Naive B cell (primary cell): Measurements from ENCODE around the gene FAM135A. TPM values are rescaled to one million over a fixed set of nuclear protein-coding genes. Genes with fewer than 3 reads are reported as not detected.
A peak's percentile ranks its signal among the peaks of the same experiment; 100 is the strongest.
"Not testable (repeated sequence)": the region's sequence is repeated elsewhere in the genome, so short reads cannot be mapped to it uniquely, and the experiment has no call there.

Experiments
- ATAC-seq, 2 donors: fragments of 150-1000 bp; cut with Tn5 transposase; 2 replicates each; pipeline ENCODE4 v1.10.0; 2021; ENCODE audit warnings: low read depth in 2 of 2, mild to moderate bottlenecking in 2 of 2, moderate library complexity in 2 of 2
- DNase-seq: peaks from one replicate; pipeline ENCODE4 v3.0.0; 2022
- H3K27ac Mint-ChIP-seq, 6 donors: one replicate each; pipeline ENCODE4 v1.8.0; 2020 to 2022; ENCODE audit warnings: mild to moderate bottlenecking in 6 of 6, mixed read lengths in 6 of 6, moderate library complexity in 5 of 6, inconsistent platforms in 2 of 6
- H3K27me3 Mint-ChIP-seq, 3 donors: one replicate each; pipeline ENCODE4 v1.8.0; 2021 to 2022; ENCODE audit warnings: mixed read lengths in 3 of 3, mild to moderate bottlenecking in 1 of 3
- H3K36me3 Mint-ChIP-seq, 2 donors: one replicate each; pipeline ENCODE4 v1.8.0; 2020 to 2022; ENCODE audit warnings: mixed read lengths in 2 of 2, inconsistent platforms in 1 of 2, mild to moderate bottlenecking in 1 of 2
- H3K4me1 Mint-ChIP-seq, 3 donors: one replicate each; pipeline ENCODE4 v1.8.0; 2020 to 2022; ENCODE audit warnings: mixed read lengths in 3 of 3, inconsistent platforms in 1 of 3, mild to moderate bottlenecking in 1 of 3, moderate library complexity in 1 of 3
- H3K4me3 Mint-ChIP-seq, 8 donors: one replicate each; pipeline ENCODE4 v1.8.0; 2020 to 2022; ENCODE audit warnings: mild to moderate bottlenecking in 8 of 8, mixed read lengths in 8 of 8, moderate library complexity in 8 of 8, inconsistent platforms in 2 of 8
- H3K9me3 Mint-ChIP-seq, 7 donors: one replicate each; pipeline ENCODE4 v1.8.0; 2020 to 2022; ENCODE audit warnings: mixed read lengths in 7 of 7, mild to moderate bottlenecking in 5 of 7, inconsistent platforms in 2 of 7, moderate library complexity in 1 of 7
- polyA plus RNA-seq, 6 donors: library from polyadenylated mRNA; unstranded; fragments of 300-500 nt; fragmentation: Illumina TruSeq; gene quantifications; one replicate each; pipeline ENCODE4 v1.2.3, GENCODE V29; 2021; ENCODE audit warnings: low read depth in 6 of 6

FAM135A gene
- polyA plus RNA-seq, 6 donors from 2014 or later = 3.2 to 9.8 (median 7.9) TPM

GRCh38 chr6:70593118-70593486, 179.8 kb downstream of the FAM135A start:
- DNase-seq = no peak
- Mint-ChIP-seq H3K27ac (no peak overlapping the region), H3K27me3 (no peaks in the 10 kb centered on the region), H3K36me3 (peaks cover 4 to 8% of the 10 kb centered on the region in 2 donors), H3K4me3 (no peak overlapping the region), H3K9me3 (peaks cover 0 to 3% (median 0%) of the 10 kb centered on the region in 7 donors), H3K4me1 (no peaks in the 10 kb centered on the region)
- ATAC-seq = no peak

- H3K27ac Mint-ChIP-seq = no peak overlapping the region
Observed at GRCh38 chr6:70599187-70599586, 185.9 kb downstream of the FAM135A start.

GRCh38 chr6:70601014-70601413, 187.7 kb downstream of the FAM135A start:
- DNase-seq = no peak
- peaks cover 9% of the 10 kb centered on the region in 2 donors for H3K36me3 Mint-ChIP-seq
- no peaks in the 10 kb centered on the region for H3K4me1 Mint-ChIP-seq
- H3K27me3 Mint-ChIP-seq = peaks cover 0 to 10% (median 0%) of the 10 kb centered on the region in 3 donors
- H3K9me3 Mint-ChIP-seq = peaks cover 4 to 18% (median 7%) of the 10 kb centered on the region in 7 donors
- no peak overlapping the region for H3K27ac Mint-ChIP-seq
- ATAC-seq = no peak
- H3K4me3 Mint-ChIP-seq = no peak overlapping the region

More at GRCh38 chr6:70599187-70599586, 185.9 kb downstream of the FAM135A start:
- peaks cover 0 to 9% (median 4%) of the 10 kb centered on the region in 7 donors for H3K9me3 Mint-ChIP-seq
- peaks cover 4 to 9% of the 10 kb centered on the region in 2 donors for H3K36me3 Mint-ChIP-seq
- no peaks in the 10 kb centered on the region for H3K4me1 Mint-ChIP-seq
- no peak overlapping the region for H3K4me3 Mint-ChIP-seq
- ATAC-seq (no peak), DNase-seq (no peak)
- H3K27me3 Mint-ChIP-seq = peaks cover 0 to 10% (median 0%) of the 10 kb centered on the region in 3 donors

- peaks cover 0 to 10% (median 6%) of the 10 kb centered on the region in 3 donors for H3K27me3 Mint-ChIP-seq
- DNase-seq = no peak
- H3K4me1 Mint-ChIP-seq = peaks cover 0 to 3% (median 2%) of the 10 kb centered on the region in 3 donors
- peaks cover 5 to 9% of the 10 kb centered on the region in 2 donors for H3K36me3 Mint-ChIP-seq
- peaks cover 8 to 33% (median 9%) of the 10 kb centered on the region in 7 donors for H3K9me3 Mint-ChIP-seq
- no peak overlapping the region for H3K4me3 Mint-ChIP-seq
- no peak for ATAC-seq
- no peak overlapping the region for H3K27ac Mint-ChIP-seq
Observed at GRCh38 chr6:70604254-70604653, 190.9 kb downstream of the FAM135A start.

- not testable (repeated sequence) for ATAC-seq, H3K4me1 Mint-ChIP-seq, DNase-seq, H3K36me3 Mint-ChIP-seq, H3K4me3 Mint-ChIP-seq
- Mint-ChIP-seq H3K27me3 (peaks cover 5 to 11% (median 10%) of the 10 kb centered on the region in 3 donors), H3K27ac (peak overlapping the region in 2 of 6 donors; percentile 1 to 18), H3K9me3 (peaks cover 8 to 33% (median 9%) of the 10 kb centered on the region in 7 donors)
Observed at GRCh38 chr6:70607371-70607770, 194.1 kb downstream of the FAM135A start.

GRCh38 chr6:70609181-70609580, 195.9 kb downstream of the FAM135A start:
- not testable (repeated sequence) for ATAC-seq, DNase-seq, H3K36me3 Mint-ChIP-seq, H3K4me1 Mint-ChIP-seq, H3K4me3 Mint-ChIP-seq
- peak overlapping the region in 1 of 6 donors; percentile 20 for H3K27ac Mint-ChIP-seq
- H3K9me3 Mint-ChIP-seq = peaks cover 0 to 24% (median 8%) of the 10 kb centered on the region in 7 donors
- H3K27me3 Mint-ChIP-seq = peaks cover 0 to 11% (median 6%) of the 10 kb centered on the region in 3 donors

Other genes with a start within 250 kb of the FAM135A start
- gene COL9A1, start 110.4 kb upstream of the FAM135A start, polyA plus RNA-seq = under 1 TPM in 1 of 6 donors, not detected in 5; 0.12 TPM
- gene SDHAF4, start 153.4 kb downstream of the FAM135A start, polyA plus RNA-seq = 1 to 10 TPM; 4.7 to 8.6 (median 7.6) TPM